ENCODE results near the gene CEACAM1. TPM values are rescaled to one million over a fixed set of nuclear protein-coding genes. Genes with fewer than 3 reads are reported as not detected.
"Not testable (repeated sequence)": the region's sequence is repeated elsewhere in the genome, so short reads cannot be mapped to it uniquely, and the experiment has no call there.

Gene CEACAM1
- total RNA-seq, 1 donor, result not detected

- H3K4me3 ChIP-seq (ENCODE audit: low read depth, low read length), result no peak overlapping the region
- no peak for DNase-seq (ENCODE audit: low read depth)
- TF ChIP-seq CTCF (IDR thresholded peaks at IDR 0.05; ENCODE audit: insufficient read depth, low read length), result no peak
Measured at GRCh38 chr19:42524250-42524649, 4.0 kb downstream of the CEACAM1 start.

GRCh38 chr19:42522262-42522661, 6.0 kb downstream of the CEACAM1 start:
- H3K4me3 ChIP-seq (ENCODE audit: low read depth, low read length); DNase-seq (ENCODE audit: low read depth): not testable (repeated sequence)

DNA sequence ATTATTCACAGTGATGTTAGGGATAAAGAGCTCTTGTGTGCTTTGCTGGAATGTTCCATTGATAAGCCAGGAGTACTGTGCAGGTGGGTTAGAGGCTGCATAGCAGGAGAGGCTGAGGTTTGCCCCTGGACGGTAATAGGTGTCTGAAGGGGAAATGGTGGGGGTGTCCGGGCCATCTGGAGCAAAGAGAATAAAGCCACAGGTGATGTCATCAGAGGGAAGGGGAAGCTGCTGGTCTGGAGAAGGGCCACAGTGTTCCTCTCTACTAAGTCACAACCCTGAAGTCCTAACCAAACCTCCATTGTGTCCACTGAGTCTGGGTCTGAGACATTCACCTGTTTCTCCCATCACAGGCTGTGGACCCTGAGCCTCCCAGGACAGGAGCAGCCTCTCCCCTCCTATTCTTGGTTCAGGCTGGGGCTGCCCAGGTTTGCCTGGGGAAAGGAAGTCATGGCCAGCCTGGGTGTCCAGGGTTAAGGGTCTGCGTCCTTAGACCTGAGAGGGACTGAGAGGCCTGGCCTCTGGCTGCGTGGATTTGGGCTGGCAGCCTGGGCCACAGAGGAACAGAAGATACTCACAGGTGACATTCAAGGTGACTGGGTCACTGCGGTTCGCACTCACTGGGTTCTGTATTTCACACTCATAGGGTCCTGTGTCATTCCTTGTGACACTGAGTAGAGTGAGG, 6.8 kb downstream of the CEACAM1 start:
- DNase-seq (ENCODE audit: low read depth), result no peak
- no peak for TF ChIP-seq CTCF (IDR thresholded peaks at IDR 0.05; ENCODE audit: insufficient read depth, low read length)

GRCh38 chr19:42519108-42519507, 9.2 kb downstream of the CEACAM1 start:
- no peak for TF ChIP-seq CTCF (IDR thresholded peaks at IDR 0.05; ENCODE audit: insufficient read depth, low read length)
- no peak for DNase-seq (ENCODE audit: low read depth)
- H3K4me3 ChIP-seq (ENCODE audit: low read depth, low read length), result no peak overlapping the region

More for the DNA sequence above, 6.8 kb downstream of the CEACAM1 start:
- H3K4me3 ChIP-seq (ENCODE audit: low read depth, low read length), result no peak overlapping the region

- H3K4me3 ChIP-seq (ENCODE audit: low read depth, low read length), result no peak overlapping the region
- no peak for DNase-seq (ENCODE audit: low read depth)
- no peak for TF ChIP-seq CTCF (IDR thresholded peaks at IDR 0.05; ENCODE audit: insufficient read depth, low read length)
Measured at GRCh38 chr19:42516771-42517170, 11.5 kb downstream of the CEACAM1 start.

DNA sequence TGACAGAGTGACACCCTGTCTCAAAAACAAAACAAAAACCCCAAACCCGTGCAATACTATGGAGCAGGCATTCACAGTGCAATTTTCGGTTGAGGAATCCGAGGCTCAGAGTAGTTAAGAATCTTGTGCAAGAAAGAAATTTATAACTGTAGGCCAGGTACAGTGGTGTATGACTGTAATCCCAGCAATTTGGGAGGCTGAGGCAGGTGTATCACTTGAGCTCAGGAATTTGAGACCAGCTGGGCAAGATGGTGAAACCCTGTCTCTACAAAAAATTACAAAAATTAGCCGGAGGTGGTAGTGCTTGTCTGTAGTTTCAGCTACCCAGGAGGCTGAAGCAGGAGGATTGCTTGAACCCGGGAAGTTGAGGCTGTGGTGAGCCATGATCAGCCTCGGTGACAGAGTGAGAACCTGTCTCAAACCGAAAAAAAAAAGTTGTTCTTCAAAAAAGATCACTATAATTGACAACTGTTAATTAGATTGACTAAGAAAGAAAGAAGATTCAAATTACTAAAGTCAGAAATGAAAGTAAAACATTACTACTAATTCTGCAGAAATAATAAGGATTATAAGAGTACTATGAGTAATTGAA, 12.9 kb downstream of the CEACAM1 start:
- TF ChIP-seq CTCF (IDR thresholded peaks at IDR 0.05; ENCODE audit: insufficient read depth, low read length), result no peak
- no peak overlapping the region for H3K4me3 ChIP-seq (ENCODE audit: low read depth, low read length)
- no peak for DNase-seq (ENCODE audit: low read depth)

GRCh38 chr19:42514449-42514848, 13.8 kb downstream of the CEACAM1 start:
- TF ChIP-seq CTCF (IDR thresholded peaks at IDR 0.05; ENCODE audit: insufficient read depth, low read length), result no peak
- H3K4me3 ChIP-seq (ENCODE audit: low read depth, low read length), result no peak overlapping the region
- DNase-seq (ENCODE audit: low read depth), result no peak

All from fibroblast of the aortic adventitia (primary cell).